IMR-90 (cell line): ENCODE results near the gene ZDBF2. TPM values are rescaled to one million over a fixed set of nuclear protein-coding genes. Genes with fewer than 3 reads are reported as not detected.

Experiments used
- ATAC-seq: fragments of 200-7000 bp; cut with Tn5 transposase; 2 replicates; pipeline ENCODE4 v1.9.1; 2020; ENCODE audit warnings: low read depth, mild to moderate bottlenecking, moderate library complexity
- BruUV-seq: library from RNA; stranded (reverse); fragments of 400-500 nt; replicated peaks from 2 replicates; lab custom pipeline; 2021; lab: Mats Ljungman, UMichigan
- CTCF ChIA-PET: fragments of 300-600 bp; formaldehyde crosslinking; extraction: SDS; loops from one replicate; lab custom pipeline; 2021; ENCODE audit warnings: antibody characterized with exemption; lab: Yijun Ruan, JAX
- POLR2A ChIA-PET: fragments of 300-600 bp; sonication (Branson Sonifier 250); formaldehyde crosslinking; loops from one replicate; lab custom pipeline; 2022; ENCODE audit warnings: antibody characterized with exemption; ENCODE audit not compliant: unreplicated experiment; lab: Charles Lee
- DNase-seq: peaks from one replicate; pipeline ENCODE4 v3.0.0; 2013
- H2AFZ ChIP-seq: replicated peaks from 2 replicates; pipeline ENCODE3; 2013; ENCODE audit warnings: low read length, mild to moderate bottlenecking; ENCODE audit not compliant: poor library complexity
- H2AK5ac ChIP-seq: 2 replicates; pipeline ENCODE4 v1.6.1; 2013; ENCODE audit warnings: low read depth, low read length, inconsistent platforms
- H2AK9ac ChIP-seq: replicated peaks from 2 replicates; pipeline ENCODE3; 2013; ENCODE audit warnings: mild to moderate bottlenecking, low read depth, low read length, moderate library complexity; ENCODE audit not compliant: poor library complexity
- H2BK120ac ChIP-seq: 2 replicates; pipeline ENCODE4 v1.6.1; 2013; ENCODE audit warnings: low read depth, low read length, inconsistent platforms
- H2BK15ac ChIP-seq: 3 replicates; pipeline ENCODE4 v1.6.1; 2013; ENCODE audit warnings: low read depth, low read length, inconsistent platforms
- H2BK20ac ChIP-seq: 2 replicates; pipeline ENCODE4 v1.6.1; 2013; ENCODE audit warnings: low read depth, mild to moderate bottlenecking, inconsistent platforms, low read length, moderate library complexity
- H2BK5ac ChIP-seq: 2 replicates; pipeline ENCODE4 v1.6.1; 2013; ENCODE audit warnings: mild to moderate bottlenecking, low read depth, low read length, inconsistent platforms; ENCODE audit not compliant: poor library complexity, severe bottlenecking
- H3K14ac ChIP-seq: replicated peaks from 2 replicates; pipeline ENCODE4 v1.6.1; 2013; ENCODE audit warnings: low read depth, low read length, inconsistent platforms
- H3K18ac ChIP-seq: 2 replicates; pipeline ENCODE4 v1.6.1; 2013; ENCODE audit warnings: low read depth, low read length, control low read depth
- H3K23ac ChIP-seq: 2 replicates; pipeline ENCODE4 v1.6.1; 2013; ENCODE audit warnings: low read depth, low read length, inconsistent platforms
- H3K27ac ChIP-seq: 2 replicates; pipeline ENCODE4 v1.5.1; 2013; ENCODE audit warnings: mild to moderate bottlenecking, control low read depth, low read length; ENCODE audit not compliant: insufficient read depth
- H3K27me3 ChIP-seq: 2 replicates; pipeline ENCODE4 v1.6.1; 2013; ENCODE audit warnings: low read length; ENCODE audit not compliant: control insufficient read depth, insufficient read depth
- H3K36me3 ChIP-seq: 2 replicates; pipeline ENCODE4 v1.6.1; 2013; ENCODE audit warnings: low read length, mixed read lengths; ENCODE audit not compliant: control insufficient read depth, insufficient read depth
- H3K4ac ChIP-seq: 2 replicates; pipeline ENCODE4 v1.6.1; 2013; ENCODE audit warnings: low read depth, low read length, inconsistent platforms
- H3K4me1 ChIP-seq: 2 replicates; pipeline ENCODE4 v1.6.1; 2013; ENCODE audit warnings: low read length, mixed read lengths; ENCODE audit not compliant: control insufficient read depth, insufficient read depth
- H3K4me2 ChIP-seq: 2 replicates; pipeline ENCODE4 v1.6.1; 2013; ENCODE audit warnings: low read depth, mild to moderate bottlenecking, control low read depth, low read length, moderate library complexity
- H3K4me3 ChIP-seq: 2 replicates; pipeline ENCODE4 v1.5.1; 2013; ENCODE audit warnings: low read depth, mild to moderate bottlenecking, control low read depth, low read length, moderate library complexity; ENCODE audit not compliant: insufficient read depth
- H3K56ac ChIP-seq: 2 replicates; pipeline ENCODE4 v1.6.1; 2013; ENCODE audit warnings: low read length, inconsistent platforms; ENCODE audit not compliant: insufficient read depth; ENCODE audit errors: extremely low read depth
- H3K79me1 ChIP-seq, 2 experiments: 2 replicates each; pipeline ENCODE4 v1.6.1; 2013; ENCODE audit warnings: low read length in 2 of 2, inconsistent platforms in 1 of 2, low read depth in 1 of 2
- H3K9ac ChIP-seq: 2 replicates; pipeline ENCODE4 v1.6.1; 2013; ENCODE audit warnings: low read depth, low read length, control low read depth
- H3K9me1 ChIP-seq: 2 replicates; pipeline ENCODE4 v1.6.1; 2013; ENCODE audit warnings: low read length, inconsistent platforms; ENCODE audit not compliant: insufficient read depth
- H3K9me3 ChIP-seq: 2 replicates; pipeline ENCODE4 v1.6.1; 2013; ENCODE audit warnings: low read length; ENCODE audit not compliant: control insufficient read depth, insufficient read depth
- H4K20me1 ChIP-seq: 2 replicates; pipeline ENCODE4 v1.6.1; 2013; ENCODE audit warnings: low read length, inconsistent platforms; ENCODE audit not compliant: insufficient read depth
- H4K5ac ChIP-seq: 2 replicates; pipeline ENCODE4 v1.6.1; 2013; ENCODE audit warnings: mild to moderate bottlenecking, low read depth, low read length, control low read depth
- H4K8ac ChIP-seq, 2 experiments: 2 replicates each; pipeline ENCODE4 v1.6.1; 2013; ENCODE audit warnings: low read depth in 2 of 2, low read length in 2 of 2, control low read depth in 1 of 2, inconsistent platforms in 1 of 2
- H4K91ac ChIP-seq: 2 replicates; pipeline ENCODE4 v1.6.1; 2013; ENCODE audit warnings: low read depth, low read length, inconsistent platforms; ENCODE audit not compliant: insufficient read depth
- BHLHE40 ChIP-seq: fragments of 150-350 bp; IDR thresholded peaks from 2 replicates; pipeline ENCODE4 v1.6.1; 2016; ENCODE audit warnings: mild to moderate bottlenecking, low read depth, low read length
- ELK1 ChIP-seq: fragments of 150-350 bp; IDR thresholded peaks from 2 replicates; pipeline ENCODE4 v1.6.1; 2016; ENCODE audit warnings: low read depth, mild to moderate bottlenecking, low read length, moderate library complexity, borderline replicate concordance
- MAFK ChIP-seq: IDR thresholded peaks from 2 replicates; pipeline ENCODE4 v1.6.1; 2012; ENCODE audit warnings: low read depth, low read length, improper control_type of control experiment
- RAD21 ChIP-seq: IDR thresholded peaks from 2 replicates; pipeline ENCODE4 v1.6.1; 2012; ENCODE audit warnings: low read length, improper control_type of control experiment
- RFX5 ChIP-seq: IDR thresholded peaks from 2 replicates; pipeline ENCODE4 v1.8.0; 2012; ENCODE audit warnings: low read depth, mild to moderate bottlenecking, low read length, moderate library complexity
- WGBS, 2 experiments: methylation state at CpG; one replicate each; pipeline versions ENCODE4 v1.1.5 to v1.1.7; 2013; ENCODE audit warnings: missing lambda C conversion rate in 2 of 2; ENCODE audit not compliant: insufficient read length in 1 of 2; ENCODE audit errors: extremely low coverage in 2 of 2; 5-methylcytosine and 5-hydroxymethylcytosine counted together
- dilution Hi-C: fragments of 300-500 bp; cut with HindIII; formaldehyde crosslinking; loops from one replicate; pipeline ENCODE4 v1.14.3; 2018; ENCODE audit warnings: low sequenced_read_pairs; ENCODE audit not compliant: unreplicated experiment
- in situ Hi-C: fragments of 300-500 bp; cut with MboI; formaldehyde crosslinking; loops from 3 replicates; pipeline ENCODE4 v1.14.3; 2019; ENCODE audit warnings: low sequenced_read_pairs, inconsistent platforms, mixed read lengths
- intact Hi-C: fragments of 100-400 bp; cut with micrococcal nuclease; formaldehyde crosslinking; loops from 2 replicates; pipeline ENCODE4 v1.10.0; 2022
- polyA plus RNA-seq, 3 experiments: library from polyadenylated mRNA; depleted of rRNA; stranded (reverse); fragments of >200 nt; gene quantifications; 2 replicates each; pipeline ENCODE4 v1.2.3, GENCODE V29; 2012; ENCODE audit warnings: low replicate concordance in 1 of 3
- total RNA-seq: library from RNA; depleted of rRNA; stranded (reverse); fragments of >200 nt; gene quantifications from 2 replicates; pipeline ENCODE4 v1.2.3, GENCODE V29; 2012

Gene ZDBF2
- total and polyA plus RNA-seq, 2 of the 4 experiments (the other 2 are of a cell fraction), result 1.9 to 10.2 TPM

- H4K20me1 ChIP-seq, result no peaks in the 10 kb centered on the region
- H3K9ac ChIP-seq, result no peak overlapping the region
- no peak overlapping the region for H4K8ac ChIP-seq
- no peak overlapping the region for H2BK15ac ChIP-seq
- no peak overlapping the region for H2AK5ac ChIP-seq
- H3K14ac ChIP-seq, result no peak overlapping the region
- H2BK120ac ChIP-seq, result no peak overlapping the region
- H2AK9ac ChIP-seq, result no peak overlapping the region
- no peak overlapping the region for H3K27ac ChIP-seq
- POLR2A ChIA-PET, result no interaction called here
- in situ Hi-C loops (no loop called here), intact Hi-C loops (no loop called here), dilution Hi-C loops (no loop called here)
- no peak overlapping the region for H3K18ac ChIP-seq
- ATAC-seq (no peak), DNase-seq (no peak)
- no peak overlapping the region for H2BK5ac ChIP-seq
- TF ChIP-seq BHLHE40, result no peak
- TF ChIP-seq RFX5, result no peak
- TF ChIP-seq ELK1, result no peak
- TF ChIP-seq RAD21, result no peak
- no peak for TF ChIP-seq MAFK
- no peak overlapping the region for H3K4ac ChIP-seq
- H3K9me3 ChIP-seq, result no peaks in the 10 kb centered on the region
- no peaks in the 10 kb centered on the region for H3K4me1 ChIP-seq
- no peaks in the 10 kb centered on the region for H3K9me1 ChIP-seq
- no peak overlapping the region for H3K23ac ChIP-seq
- no peak overlapping the region for H3K4me2 ChIP-seq
- no peak overlapping the region for H2AFZ ChIP-seq
- no CpG with 5 or more reads among the region's 1 CpG for WGBS, 2 experiments
- H2BK20ac ChIP-seq, result no peak overlapping the region
- no peak overlapping the region for H4K5ac ChIP-seq
- H3K4me3 ChIP-seq, result no peak overlapping the region
- H4K91ac ChIP-seq, result no peak overlapping the region
- H3K56ac ChIP-seq, result no peak overlapping the region
- CTCF ChIA-PET, result no interaction called here
- no peaks in the 10 kb centered on the region for H3K79me1 ChIP-seq
- BruUV-seq, result no TSS peak
- H3K36me3 ChIP-seq, result no peaks in the 10 kb centered on the region
- H3K27me3 ChIP-seq, result no peaks in the 10 kb centered on the region
Observed at GRCh38 chr2:206343816-206344215, 69.4 kb downstream of the ZDBF2 start.
